Fibroblast of mammary gland (primary cell): ENCODE results near the gene RFT1.

ENCODE experiments used
- DNase-seq: peaks from one replicate; pipeline ENCODE4 v3.0.0-alpha.2; 2010; ENCODE audit warnings: low read depth
- H3K4me3 ChIP-seq: 2 replicates; pipeline ENCODE4 v1.5.1; 2011; ENCODE audit warnings: low read depth, mild to moderate bottlenecking, low read length, moderate library complexity; ENCODE audit not compliant: control insufficient read depth
- TF ChIP-seq, protein P1 (sequence below): conservative IDR thresholded peaks from 2 replicates; pipeline ENCODE4 v1.5.1; 2011; ENCODE audit warnings: low read depth, low read length, inconsistent platforms; ENCODE audit not compliant: control insufficient read depth, insufficient read depth

RFT1 gene

DNA sequence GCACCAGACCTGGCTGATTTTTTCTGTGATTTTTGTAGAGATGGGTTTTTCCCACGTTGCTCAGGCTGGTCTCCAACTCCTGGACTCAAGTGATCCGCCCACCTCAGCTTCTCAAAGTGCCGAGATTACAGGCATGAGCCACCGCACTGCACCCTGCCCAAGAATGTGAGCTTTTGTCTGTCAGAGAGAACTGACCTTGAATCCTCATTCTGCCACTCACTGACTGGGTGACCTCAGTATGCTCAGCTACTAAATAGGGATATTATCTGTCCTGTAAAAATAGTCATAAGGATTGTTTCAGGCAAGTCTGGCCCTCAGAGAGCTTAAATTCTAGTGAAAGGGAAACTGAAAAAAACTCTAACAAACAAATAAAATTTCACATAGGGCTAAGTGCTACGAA is 2.1 kb upstream of the RFT1 start:
- no peak for DNase-seq
- TF ChIP-seq, protein P1, sequence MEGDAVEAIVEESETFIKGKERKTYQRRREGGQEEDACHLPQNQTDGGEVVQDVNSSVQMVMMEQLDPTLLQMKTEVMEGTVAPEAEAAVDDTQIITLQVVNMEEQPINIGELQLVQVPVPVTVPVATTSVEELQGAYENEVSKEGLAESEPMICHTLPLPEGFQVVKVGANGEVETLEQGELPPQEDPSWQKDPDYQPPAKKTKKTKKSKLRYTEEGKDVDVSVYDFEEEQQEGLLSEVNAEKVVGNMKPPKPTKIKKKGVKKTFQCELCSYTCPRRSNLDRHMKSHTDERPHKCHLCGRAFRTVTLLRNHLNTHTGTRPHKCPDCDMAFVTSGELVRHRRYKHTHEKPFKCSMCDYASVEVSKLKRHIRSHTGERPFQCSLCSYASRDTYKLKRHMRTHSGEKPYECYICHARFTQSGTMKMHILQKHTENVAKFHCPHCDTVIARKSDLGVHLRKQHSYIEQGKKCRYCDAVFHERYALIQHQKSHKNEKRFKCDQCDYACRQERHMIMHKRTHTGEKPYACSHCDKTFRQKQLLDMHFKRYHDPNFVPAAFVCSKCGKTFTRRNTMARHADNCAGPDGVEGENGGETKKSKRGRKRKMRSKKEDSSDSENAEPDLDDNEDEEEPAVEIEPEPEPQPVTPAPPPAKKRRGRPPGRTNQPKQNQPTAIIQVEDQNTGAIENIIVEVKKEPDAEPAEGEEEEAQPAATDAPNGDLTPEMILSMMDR, result no peak
- H3K4me3 ChIP-seq, result no peak overlapping the region

DNA sequence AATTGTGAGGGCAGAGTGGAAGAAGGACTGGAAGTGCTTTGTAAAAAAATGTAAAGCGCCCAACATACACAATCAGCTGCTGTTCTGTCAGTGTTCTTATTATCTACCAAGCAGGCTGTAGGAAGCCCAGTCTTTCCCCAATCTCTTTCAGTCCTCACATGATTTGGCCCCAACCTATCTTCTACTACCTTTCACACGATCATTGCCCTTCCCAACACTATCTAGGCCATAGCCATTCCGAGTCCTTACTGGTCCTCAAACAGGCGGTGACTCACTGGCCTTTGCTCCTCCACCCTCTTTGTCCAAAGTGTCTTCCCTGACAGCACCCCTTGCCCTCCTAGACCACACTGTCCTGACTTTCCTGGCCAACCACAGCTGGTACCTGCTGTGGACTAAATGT is 861 bp upstream of the RFT1 start:
- TF ChIP-seq, protein P1, result no peak
- peak overlapping the region; percentile 95 for H3K4me3 ChIP-seq
- DNase-seq, result no peak

DNA sequence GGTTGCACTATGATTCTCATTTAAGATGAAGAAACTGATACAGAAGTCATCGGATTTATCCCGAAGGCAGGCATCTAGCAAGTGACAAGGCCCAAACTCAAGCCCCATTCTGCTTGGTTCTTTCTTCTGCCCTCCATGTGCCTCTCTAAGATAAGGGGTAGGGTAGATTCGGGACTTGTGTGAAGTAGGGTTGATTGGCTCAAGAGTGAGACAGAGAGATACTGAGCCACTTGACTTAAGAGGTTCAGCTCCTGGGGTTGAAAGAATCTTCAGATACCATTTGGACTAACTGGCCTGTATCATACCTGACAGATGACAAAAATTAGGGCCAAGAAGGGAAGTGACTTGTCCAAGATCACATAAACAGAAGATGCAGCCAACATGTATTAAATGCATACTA is 891 bp downstream of the RFT1 start:
- no peak for DNase-seq
- TF ChIP-seq, protein P1, result no peak
- peak overlapping the region; percentile 95 for H3K4me3 ChIP-seq

DNA sequence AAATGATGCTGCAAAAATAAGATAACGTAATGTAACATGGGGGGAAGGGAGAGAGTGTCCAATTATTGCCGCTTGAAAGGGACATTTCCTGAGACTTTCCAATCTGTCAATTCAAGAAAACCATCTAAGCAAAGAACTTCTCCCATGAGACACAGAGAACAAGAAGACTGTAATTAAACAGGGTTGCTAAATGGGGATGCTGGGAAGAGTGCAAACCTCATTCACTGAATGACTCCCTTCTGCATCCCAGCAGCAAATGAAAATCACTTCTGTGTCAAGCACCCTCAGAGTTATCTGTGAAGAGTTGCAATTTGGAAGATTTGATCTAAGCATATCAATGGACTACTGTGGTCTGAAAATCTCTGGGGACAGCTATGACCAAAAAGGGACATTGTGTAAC is 3.6 kb downstream of the RFT1 start:
- no peak overlapping the region for H3K4me3 ChIP-seq
- DNase-seq, result no peak
- TF ChIP-seq, protein P1, result no peak

DNA sequence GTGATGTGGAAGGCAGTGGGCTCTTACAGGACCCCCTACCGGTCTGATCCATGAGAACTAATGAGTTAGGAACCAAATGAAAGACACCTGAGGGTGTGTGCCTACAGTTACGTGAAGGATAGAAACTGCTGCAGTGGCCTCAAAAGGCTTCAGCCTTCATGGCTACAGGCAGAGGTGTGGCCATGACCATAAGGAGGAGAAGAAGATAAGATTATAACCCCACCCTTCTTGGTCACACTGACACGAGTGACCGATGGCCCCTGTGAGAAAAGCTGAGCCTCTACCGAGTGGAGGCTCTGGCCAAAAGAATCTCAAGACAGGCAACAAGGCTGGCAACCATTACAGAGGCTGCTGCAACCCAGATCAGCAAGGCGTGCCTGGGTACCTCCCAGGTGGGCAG is 6.3 kb downstream of the RFT1 start:
- TF ChIP-seq, protein P1, result no peak
- DNase-seq, result no peak
- no peak overlapping the region for H3K4me3 ChIP-seq

DNA sequence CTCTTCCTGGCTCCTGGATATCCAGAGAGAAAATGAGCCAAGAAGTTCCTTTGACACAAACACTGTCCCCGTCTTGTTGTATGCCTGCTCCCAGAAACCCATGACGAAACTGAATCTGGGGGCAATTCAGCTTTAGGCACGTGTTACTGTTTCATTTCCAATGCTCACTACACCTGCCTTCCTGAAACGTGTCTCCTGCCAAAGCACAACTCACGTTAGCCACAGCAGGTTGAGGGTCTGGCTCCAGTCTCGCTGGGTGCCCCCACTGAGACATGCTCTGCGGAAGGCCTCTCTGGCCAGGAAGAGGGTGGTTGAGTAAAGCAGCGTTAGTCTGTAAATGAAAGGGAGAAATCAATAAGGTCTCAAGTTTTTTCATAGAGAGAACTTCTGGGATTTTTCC is 6.7 kb downstream of the RFT1 start:
- no peak overlapping the region for H3K4me3 ChIP-seq
- TF ChIP-seq, protein P1, result no peak
- DNase-seq, result no peak

DNA sequence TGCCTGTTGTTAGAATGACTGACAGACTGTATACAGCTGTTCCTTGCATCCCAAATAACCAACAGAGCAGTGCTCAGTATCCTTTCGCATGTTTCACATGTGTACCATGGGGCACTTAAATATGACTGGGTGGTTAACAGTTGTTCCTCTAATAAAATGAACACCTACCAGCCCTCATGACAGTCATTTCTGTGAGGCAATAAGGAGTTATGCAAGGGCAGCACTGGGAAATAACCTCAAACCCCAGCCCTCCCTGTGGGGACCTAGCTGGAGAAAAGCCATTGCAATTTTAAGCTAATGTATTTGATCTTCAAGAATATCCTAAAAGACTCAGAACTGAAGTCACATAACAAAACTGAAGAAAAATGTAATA is 7.3 kb downstream of the RFT1 start:
- TF ChIP-seq, protein P1, result no peak
- no peak for DNase-seq
- H3K4me3 ChIP-seq, result no peak overlapping the region
